NCI-H69 (cell line): ENCODE measurements around the gene KDM4D.
A peak's percentile ranks its signal among the peaks of the same experiment; 100 is the strongest.
"Not testable (repeated sequence)": the region's sequence is repeated elsewhere in the genome, so short reads cannot be mapped to it uniquely, and the experiment has no call there.

Experiments
- DNase-seq: peaks from one replicate; lab custom pipeline; 2025; lab: John Stamatoyannopoulos, UW

The KDM4D gene

DNA sequence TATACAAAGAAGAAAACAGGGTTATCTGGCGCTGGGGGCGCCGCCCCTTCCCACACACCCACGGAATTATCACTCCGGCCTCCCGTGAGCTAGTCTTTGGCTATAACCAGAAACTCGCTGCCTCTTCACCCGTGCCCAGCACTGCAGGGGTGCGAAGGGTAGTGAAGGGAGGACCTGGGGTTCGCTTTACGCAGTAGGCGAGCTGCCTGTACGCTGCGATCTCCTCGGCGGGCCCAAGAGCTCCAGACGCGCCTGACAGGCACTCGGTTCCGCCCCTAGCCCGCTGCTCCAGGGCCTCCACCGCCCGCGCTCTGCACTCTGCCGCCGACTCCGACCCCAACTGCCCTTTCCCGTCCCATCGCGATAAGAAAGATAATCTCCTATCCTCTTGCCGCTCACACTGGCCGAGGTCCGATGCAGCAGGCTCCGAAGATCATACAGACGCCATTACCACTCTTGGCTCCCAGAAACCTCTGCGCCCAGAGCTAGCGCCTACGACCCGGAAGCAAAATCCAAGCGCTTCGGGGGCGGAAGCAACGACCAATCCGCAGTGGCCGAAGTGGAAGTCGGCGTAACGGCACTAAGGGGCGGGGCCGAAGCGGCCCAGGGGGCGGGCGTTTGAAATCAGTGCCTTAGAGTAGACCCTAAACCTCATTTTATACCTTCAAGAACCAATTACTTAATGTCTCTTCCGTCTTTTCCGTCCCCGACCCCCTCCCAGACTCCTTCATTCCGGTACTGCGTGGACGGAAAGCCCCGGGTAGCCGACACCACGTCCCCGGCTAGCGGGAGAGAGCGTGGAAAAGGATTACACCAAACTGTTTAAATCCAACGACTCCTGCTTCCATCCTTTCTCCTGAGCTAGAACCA lies at the start of gene KDM4D, which contains the start of gene CWC15:
TSS of gene KDM4D (plus strand) at position 611 of the 870 bp plus-strand sequence. CDS start 23,664 bp downstream, outside the sequence.
TSS of gene CWC15 (minus strand) at position 458 of the 870 bp plus-strand sequence. CDS start 1,371 bp downstream, outside the sequence.
- peak; percentile 97 for DNase-seq

DNA sequence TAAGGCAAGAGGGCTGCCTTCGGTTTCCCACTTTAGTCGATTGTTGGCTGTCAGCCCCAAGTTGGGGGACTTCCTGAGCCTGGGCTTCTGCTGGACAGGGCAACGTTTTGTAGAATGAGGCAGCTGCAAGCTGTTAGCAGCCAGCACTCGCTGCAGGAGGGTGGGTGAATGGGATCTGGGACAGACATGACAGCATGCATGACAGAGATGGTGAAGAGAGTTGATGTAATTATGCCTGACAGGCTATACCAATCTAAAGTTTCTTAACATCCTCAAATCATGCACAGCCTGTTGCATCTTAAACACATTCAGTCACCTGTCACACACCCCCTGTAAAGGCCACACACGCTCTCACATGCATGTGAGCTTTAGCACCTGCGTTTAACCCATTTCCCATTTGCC lies 49.3 kb upstream of the KDM4D start:
- DNase-seq = no peak

DNA sequence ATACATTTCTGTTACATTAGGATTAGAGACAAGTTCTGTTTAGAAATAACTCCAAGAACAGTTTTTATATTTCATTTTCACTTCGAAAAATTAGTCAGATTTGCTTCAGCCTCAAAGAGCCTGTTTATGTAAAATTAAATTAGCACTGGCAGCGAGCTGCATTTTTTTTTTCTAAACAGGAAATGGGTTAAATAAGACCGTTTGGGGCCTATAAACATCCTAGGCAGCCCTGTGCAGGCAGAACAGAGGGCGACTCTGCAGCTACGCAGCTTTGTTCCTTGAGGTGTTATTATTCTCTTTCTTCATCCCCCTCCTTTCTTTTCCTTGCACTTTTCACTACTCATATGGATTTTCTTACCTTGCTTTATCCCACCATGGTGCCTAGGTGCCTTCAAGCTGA lies 48.9 kb upstream of the KDM4D start:
- no peak for DNase-seq

DNA sequence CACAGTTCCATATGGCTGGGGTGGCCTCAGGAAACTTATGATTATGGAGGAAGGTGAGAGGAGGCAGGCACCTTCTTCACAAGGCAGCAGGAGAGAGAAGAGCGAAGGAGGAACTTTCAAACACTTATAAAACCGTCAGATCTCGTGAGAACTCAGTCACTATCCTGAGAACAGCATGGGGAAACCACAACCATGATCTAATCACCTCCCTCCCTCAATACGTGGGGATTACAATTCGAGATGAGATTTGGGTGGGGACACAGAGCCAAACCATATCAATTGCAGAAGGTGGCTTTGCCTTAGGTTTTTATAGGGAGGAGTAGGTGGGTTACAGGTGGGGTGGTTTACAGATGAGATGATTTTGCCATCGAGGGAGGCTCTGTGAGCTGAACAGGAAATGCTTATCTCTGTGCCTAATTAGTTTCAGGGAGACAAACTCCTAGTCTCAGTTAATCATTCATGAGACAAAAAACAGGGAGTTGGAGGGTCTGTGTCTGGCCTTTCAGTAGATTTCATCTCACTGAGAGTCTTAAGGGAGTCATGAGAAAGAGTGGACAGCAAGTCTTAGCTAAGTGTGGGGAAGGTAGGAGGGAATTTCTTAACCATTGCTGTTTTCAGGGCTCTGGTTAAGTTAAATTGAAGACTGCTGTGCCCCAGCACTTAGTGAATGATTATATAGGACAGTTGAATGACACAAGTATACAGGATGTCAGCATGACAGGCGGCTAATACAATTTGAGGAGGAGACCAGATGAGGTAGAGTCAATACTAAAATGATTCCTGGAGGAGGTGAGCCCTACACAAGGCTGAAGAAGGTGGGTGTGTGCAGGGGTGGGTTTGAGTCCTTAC lies 47.9 kb upstream of the KDM4D start:
- DNase-seq = no peak

DNA sequence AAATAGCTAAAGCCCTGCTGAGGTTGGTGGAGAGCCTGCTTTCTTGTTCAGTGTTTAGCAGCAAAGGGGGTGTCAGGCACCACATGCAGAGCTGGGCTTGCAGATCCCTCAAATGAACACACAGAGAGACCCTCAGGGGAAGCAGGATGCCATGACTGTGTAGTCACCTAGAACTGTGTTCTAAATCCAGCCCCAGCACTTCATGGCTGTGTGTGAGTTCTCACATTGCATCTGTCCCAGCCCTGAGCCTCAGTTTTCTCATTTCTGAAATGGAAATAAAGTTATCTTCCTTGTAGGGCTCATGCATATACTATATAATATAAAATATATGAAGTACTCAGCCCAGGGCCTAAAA lies 47.3 kb upstream of the KDM4D start:
- DNase-seq = no peak

DNA sequence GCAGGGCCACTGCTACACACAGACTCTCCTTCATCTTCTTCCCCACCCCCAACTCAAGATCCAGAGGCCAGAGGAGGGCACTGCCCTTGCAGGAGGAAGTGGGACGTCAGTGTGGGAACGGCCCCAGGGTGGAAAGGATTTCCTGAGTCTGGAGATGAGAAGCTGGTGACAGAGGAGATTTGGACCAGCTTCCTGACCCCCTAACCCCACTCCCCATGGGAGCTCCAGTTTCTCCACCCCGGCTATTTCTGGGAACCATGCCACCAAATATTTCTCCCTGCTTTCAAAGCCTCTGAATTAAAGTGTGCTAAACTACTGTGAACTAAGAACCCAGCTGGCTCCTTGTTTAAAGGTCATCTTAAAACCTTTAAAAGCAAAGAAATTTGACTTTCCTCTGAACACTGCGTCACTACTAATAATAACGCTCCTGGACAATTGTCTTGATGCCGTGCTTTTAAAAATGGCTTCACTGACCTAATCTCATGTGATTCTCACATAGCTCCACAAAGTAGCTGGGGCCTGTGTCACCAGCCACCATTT lies 46.7 kb upstream of the KDM4D start:
- peak; percentile 51 for DNase-seq

DNA sequence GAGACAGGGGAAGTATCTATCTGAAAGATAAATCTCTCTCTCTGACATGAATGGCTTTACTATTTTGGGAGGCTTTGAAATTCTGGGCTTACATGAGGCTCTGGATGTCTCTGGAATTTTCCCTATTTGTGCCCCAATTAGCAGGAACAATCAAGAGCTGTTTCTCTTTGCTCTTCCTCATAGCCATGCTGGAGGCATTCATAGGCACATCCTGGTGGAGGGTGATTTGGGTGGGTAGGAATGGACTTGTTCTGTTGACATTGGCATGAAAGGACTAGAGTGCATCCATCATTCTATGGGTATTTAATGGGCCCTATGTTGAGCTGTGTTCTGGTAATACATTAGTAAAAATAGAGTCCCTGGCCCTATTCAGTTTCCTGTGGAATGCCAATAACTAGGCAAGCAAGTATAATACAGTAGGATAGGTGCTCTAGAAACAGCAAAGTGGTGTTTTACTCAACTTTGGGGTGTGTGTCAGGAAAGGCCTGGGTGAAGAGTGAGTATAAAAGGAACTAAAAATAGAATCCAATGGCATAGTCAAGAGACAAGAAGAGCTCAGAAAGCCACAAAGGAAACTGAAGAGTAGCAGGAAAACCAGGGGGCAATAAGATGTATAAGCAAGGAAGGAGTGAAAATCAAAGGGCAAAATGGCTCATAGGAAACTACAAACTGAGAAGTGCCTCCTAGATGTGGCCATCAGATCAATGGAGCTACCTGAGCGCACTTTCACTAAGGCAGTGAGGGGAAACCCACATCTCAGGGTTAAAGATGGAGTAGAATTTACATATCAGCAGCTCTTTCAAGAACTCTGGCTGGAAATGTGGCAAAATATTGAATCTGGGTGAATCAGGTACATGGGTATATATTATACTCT lies 45.2 kb upstream of the KDM4D start:
- DNase-seq = no peak

DNA sequence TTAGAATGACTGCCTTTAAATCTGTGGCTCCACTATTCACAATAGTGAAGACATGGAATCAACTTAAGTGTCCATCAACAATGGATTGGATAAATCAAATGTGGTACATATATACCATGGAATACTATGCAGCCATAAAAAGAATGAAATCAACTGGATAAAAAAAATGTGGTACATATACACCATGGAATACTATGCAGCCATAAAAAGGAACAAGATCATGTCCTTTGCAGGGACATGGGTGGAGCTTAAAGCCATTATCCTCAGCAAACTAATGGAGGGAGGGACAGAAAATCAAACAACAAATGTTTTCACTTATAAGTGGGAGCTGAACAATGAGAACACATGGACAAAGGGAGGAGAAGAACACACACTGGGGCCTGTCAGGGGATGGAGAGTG lies 41.4 kb upstream of the KDM4D start:
- DNase-seq = not testable (repeated sequence)

DNA sequence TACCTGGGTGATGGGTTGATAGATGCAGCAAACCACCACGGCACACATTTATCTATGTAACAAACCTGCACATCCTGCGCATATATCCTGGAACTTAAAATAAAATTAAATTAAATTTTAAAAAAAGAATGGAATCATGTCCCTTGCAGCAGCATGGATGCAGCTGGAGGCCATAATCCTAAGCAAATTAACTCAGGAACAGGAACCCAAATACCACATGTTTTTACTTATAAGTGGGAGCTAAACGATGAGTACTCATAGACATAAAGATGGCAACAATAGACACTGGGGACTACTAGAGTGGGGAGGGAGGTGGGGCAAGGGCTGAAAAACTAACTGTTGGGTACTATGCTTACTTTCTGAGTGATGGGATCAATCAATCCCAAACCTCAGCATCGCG lies 41.0 kb upstream of the KDM4D start:
- DNase-seq = no peak

DNA sequence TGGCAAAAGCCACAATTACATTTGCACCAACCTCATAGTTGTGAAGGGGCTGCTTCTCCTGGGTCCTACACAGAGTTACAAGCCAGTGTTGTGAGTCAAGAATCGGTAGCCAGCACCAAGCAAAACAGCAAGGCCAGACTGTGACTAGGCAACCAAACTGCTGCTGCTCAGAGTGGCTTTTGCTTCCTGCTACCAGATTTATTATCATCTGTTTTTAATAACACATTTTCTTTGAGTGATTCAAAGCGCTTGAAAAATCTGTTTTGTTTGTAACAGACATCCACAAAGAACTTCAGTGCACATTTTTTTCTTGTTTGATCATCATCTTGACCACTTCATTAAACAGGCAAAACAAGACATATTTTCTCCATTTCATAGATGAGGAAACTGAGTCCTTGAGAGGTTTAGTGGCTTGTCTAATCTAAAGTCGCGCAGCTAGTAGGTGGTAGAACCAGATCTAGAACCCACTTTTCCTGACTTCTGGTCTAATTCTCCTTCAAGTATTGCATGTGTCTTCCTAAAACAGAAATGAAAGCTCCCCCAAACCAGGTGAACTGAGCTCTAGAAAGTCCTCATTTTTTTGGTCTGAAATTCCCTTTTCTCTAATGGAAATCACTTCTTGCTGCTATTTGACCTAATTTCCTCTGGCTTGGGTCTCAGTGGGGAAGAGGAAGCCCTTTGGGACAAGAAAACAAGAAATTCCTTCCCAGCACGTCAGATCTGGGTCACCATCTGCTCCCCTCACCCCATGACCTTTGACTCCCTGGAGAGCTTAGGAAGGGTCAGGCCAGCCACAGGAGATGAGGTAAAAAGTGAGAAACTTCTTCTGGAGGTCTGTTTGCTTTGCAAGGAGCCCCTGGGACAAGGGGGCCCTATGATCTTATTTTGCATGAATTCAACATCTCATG lies 40.0 kb upstream of the KDM4D start:
- DNase-seq = peak; percentile 9

DNA sequence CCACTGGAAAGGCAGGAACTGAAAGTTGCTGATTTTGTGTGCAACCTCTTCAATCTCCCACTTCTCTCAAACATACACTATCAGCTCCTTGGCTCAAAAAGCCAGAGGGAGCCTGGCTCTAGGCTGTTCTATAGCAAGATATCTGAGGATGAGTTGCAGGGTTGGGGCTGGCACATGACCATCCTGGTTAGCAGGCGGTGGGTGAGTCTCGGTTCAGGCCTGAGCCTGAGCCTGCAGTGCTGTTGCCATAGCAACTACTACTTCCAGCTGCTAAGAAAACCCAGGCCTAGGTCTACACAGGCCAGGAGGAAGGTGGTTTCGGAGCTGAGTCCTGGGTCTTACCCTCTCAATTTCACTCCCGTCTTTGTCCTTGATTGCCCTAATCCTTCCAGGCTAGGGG lies 39.1 kb upstream of the KDM4D start:
- peak; percentile 37 for DNase-seq

DNA sequence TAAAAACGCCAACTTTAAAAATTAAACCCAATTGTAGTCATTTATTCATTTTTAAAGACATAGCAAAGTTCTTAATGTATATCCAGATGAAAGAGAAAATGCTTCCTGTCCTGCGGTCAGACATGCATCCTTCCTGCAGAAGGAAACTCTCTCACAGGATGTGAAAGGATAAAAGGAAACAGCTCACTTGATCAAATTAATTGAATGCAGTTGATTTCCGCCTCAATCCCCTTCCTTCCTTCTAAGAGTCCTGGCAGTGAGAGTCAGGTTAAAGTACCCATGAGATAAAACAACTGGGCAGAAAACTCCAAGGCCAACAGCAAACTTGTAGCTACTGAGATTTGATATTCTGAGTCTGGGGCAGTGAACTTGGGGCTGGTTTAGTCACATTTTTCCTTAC lies 38.7 kb upstream of the KDM4D start:
- no peak for DNase-seq

DNA sequence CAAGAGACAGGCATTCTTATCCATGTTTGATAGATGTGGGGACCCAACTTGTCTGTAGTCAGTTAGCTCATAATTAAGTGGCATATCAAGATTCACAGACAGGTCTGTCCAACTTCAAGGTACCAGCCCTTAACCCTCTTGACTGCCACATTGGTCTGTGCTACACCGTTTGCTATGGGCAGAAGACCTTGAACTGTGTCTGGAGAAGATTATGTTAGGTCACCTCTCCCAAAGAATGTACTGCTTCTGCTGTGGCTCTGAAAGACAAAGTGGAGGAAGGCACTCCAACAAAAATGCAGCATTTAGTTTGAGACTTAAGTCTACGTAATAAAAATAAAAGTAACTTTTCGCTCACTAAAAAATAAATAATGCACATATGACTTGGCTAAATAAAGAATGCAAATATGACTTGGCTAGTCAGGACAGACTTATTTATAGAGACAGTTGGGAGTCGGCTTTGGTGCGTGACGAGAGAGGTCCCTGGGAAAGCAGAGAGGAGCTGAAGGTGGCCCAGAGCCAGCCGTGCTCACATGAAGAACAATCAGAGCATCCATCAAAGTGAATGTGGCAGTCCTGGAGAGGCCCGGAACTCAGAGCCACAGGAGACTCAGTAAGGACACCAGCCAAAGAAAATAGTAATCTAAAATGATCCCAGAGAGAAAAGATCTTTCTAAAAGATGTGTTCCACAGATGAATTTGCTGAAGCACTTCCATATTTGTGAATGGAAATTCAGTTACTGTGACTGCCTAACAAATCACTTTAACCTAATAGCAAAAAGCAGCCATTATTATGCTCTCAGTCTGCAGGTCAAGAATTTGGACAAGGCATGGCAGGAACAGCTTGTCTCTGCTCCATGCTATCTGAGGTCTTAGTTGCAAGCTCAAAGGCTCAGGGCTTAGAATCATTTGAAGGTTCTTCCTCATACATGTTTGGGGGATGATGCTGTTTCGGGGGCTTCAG lies 35.1 kb upstream of the KDM4D start:
- peak; percentile 84 for DNase-seq

DNA sequence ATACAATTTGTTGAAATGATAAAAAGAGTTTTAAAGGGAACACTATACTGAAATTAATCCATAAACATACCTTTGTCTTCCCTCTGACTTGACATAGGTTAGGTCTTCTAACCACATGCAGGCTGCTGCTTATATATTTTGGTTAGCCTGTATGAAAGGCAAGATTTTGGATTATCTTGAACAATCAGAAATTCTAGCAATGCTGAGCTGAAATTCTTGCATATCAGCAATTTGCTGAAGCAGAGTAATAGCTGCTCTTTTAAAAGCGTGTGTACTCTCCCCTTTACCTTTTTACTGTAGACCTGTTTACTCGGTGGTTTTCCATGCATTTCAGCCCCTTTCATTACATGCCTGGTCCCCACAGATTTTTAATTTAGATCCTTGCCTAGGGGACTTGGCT lies 34.2 kb upstream of the KDM4D start:
- no peak for DNase-seq

DNA sequence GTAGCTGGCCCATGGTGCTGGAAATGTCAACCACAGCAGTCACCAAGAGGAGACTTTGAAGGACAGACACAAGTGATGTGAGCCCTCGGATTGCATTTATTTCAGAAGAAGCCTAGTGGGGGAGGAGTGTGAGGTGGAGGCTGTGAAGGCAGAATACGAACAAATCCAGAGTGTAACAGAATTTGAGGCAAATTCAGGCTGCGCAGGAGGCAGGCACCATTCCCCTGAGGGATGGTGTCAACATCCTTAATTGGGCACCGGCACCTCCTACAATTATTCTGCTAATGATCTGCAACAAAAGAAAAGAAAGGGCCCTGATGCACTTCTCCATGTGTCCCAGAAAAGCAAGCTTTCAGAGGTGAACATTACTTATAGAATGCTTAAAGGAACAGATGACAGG lies 32.4 kb upstream of the KDM4D start:
- peak; percentile 90 for DNase-seq

DNA sequence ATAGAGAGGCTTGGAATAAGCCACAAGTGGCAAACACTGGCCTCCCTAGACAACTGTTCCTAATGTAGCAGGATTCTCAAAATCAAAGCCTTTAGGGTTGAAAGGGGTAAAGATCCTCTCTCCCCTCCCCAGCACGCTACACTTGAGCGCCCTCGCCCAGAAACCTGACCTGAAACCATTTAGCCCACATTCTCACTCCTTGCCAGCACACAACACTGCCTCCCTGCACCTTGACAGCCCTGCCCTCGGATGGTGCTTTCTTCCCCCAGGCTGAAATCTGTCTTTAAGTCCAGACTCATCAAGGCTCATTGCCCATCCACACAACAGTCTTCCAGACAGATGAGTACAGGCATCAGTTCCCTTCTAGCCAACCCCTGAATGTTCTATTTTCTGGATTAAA lies 26.7 kb upstream of the KDM4D start:
- no peak for DNase-seq

DNA sequence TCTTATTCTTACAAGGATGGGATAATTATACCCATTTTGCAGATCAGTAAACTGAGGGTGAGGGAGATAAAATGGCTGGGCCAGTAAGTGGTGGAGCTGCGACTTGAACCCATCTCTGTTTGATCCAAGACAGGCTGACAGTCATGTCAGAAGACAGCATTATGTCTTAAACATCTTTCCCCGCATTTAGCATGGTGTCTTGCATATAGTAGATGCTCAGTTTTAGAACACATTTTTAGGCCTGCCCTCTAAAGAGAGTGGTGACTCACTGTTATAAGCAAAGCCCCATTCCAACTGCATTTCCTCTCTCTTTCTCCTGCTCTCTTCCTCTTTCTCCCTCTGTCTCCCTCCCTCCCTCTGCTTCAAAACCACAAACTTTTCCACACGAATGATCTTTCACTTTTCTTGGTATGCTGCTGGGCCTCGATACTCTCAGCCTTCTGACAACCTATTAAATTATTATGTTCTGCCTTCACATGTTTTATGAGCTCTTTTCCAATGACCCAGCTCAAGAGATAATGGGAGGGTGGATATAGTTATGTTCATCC lies 25.4 kb upstream of the KDM4D start:
- DNase-seq = no peak

DNA sequence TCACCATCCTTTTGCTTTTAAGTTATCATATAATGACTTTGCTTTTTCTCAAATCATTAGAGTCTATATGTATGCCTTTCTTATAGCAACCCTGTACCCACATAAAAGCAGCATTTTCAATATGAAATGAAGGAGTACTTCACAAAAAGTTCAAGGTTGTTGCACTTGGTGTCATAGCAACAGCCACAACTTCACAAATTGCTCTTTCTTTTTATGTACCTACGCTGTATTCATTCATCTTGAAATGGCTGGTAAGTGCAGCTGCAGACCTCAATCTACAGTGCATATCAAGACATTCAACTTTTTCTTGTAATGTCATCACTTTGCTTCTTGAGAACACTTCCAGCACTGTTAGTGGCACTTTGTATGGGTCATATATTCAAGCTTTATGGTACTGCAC lies 18.8 kb upstream of the KDM4D start:
- DNase-seq = no peak

DNA sequence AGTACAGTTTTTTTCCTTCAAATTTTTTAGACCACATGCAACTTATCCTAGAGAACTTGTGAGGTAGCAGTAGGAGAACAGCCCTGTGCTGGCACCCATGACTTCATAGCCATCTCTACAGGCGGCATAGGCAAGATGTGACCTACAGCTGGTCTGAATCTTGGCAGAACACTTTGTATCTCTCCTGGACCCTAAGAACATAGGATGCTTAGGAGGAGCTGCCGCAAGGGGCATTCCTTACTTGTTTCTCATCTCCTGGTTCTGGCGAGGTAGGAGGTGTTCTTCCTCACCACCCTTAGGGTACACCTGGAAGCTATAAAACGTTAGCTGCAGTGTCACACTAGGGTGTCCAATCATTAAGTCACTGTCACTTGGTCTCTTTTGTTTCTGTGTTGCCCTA lies 16.5 kb upstream of the KDM4D start:
- no peak for DNase-seq
